GM12872 (cell line): ENCODE measurements around the gene KIF12.
A peak's percentile ranks its signal among the peaks of the same experiment; 100 is the strongest.

Experiments used
- CTCF ChIP-seq: IDR thresholded peaks from 3 replicates; pipeline ENCODE4 v1.5.1; 2011; ENCODE audit warnings: low read depth, mild to moderate bottlenecking, low read length, moderate library complexity; ENCODE audit not compliant: insufficient read depth

Gene KIF12

GRCh38 chr9:114084282-114085073 is 14.6 kb downstream of the KIF12 start:
- TF ChIP-seq CTCF = no peak

- TF ChIP-seq CTCF = no peak
These were observed 15.4 kb downstream of the KIF12 start for GRCh38 chr9:114083666-114084065.

- TF ChIP-seq CTCF = peak; percentile 93
These were observed 16.9 kb downstream of the KIF12 start for GRCh38 chr9:114082017-114082762.

GRCh38 chr9:114081441-114082016 is 17.6 kb downstream of the KIF12 start:
- TF ChIP-seq CTCF = no peak

- no peak for TF ChIP-seq CTCF
These were observed 18.2 kb downstream of the KIF12 start for GRCh38 chr9:114080773-114081440.

GRCh38 chr9:114080195-114080772 is 18.8 kb downstream of the KIF12 start:
- TF ChIP-seq CTCF = no peak

GRCh38 chr9:114078781-114079156 is 20.3 kb downstream of the KIF12 start:
- TF ChIP-seq CTCF = no peak
